ENCODE results near the gene LRRC56. TPM values are rescaled to one million over a fixed set of nuclear protein-coding genes. Genes with fewer than 3 reads are reported as not detected.
A peak's percentile ranks its signal among the peaks of the same experiment; 100 is the strongest.

Gene LRRC56
- total and polyA plus RNA-seq, 2 of the 13 experiments (the other 11 are each of a cell fraction or from before 2014, with no cell fraction given): 0.11 to 0.29 TPM

- TF ChIP-seq, protein P1, sequence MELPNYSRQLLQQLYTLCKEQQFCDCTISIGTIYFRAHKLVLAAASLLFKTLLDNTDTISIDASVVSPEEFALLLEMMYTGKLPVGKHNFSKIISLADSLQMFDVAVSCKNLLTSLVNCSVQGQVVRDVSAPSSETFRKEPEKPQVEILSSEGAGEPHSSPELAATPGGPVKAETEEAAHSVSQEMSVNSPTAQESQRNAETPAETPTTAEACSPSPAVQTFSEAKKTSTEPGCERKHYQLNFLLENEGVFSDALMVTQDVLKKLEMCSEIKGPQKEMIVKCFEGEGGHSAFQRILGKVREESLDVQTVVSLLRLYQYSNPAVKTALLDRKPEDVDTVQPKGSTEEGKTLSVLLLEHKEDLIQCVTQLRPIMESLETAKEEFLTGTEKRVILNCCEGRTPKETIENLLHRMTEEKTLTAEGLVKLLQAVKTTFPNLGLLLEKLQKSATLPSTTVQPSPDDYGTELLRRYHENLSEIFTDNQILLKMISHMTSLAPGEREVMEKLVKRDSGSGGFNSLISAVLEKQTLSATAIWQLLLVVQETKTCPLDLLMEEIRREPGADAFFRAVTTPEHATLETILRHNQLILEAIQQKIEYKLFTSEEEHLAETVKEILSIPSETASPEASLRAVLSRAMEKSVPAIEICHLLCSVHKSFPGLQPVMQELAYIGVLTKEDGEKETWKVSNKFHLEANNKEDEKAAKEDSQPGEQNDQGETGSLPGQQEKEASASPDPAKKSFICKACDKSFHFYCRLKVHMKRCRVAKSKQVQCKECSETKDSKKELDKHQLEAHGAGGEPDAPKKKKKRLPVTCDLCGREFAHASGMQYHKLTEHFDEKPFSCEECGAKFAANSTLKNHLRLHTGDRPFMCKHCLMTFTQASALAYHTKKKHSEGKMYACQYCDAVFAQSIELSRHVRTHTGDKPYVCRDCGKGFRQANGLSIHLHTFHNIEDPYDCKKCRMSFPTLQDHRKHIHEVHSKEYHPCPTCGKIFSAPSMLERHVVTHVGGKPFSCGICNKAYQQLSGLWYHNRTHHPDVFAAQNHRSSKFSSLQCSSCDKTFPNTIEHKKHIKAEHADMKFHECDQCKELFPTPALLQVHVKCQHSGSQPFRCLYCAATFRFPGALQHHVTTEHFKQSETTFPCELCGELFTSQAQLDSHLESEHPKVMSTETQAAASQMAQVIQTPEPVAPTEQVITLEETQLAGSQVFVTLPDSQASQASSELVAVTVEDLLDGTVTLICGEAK (IDR thresholded peaks at IDR 0.05): no peak
- TF ChIP-seq, protein P1 (CRISPR knock-in tag; IDR thresholded peaks at IDR 0.05): no peak
- TF ChIP-seq ZSCAN9 (CRISPR knock-in tag; IDR thresholded peaks at IDR 0.05; ENCODE audit: borderline replicate concordance) (no peak), ZNF253 (CRISPR knock-in tag; IDR thresholded peaks at IDR 0.05; ENCODE audit: borderline replicate concordance) (no peak), AFF4 (CRISPR knock-in tag; IDR thresholded peaks at IDR 0.05) (no peak), KMT2A (CRISPR knock-in tag; IDR thresholded peaks at IDR 0.05) (peak; percentile 36; the same call in 1 of the 2 replicates), CCDC6 (CRISPR knock-in tag; IDR thresholded peaks at IDR 0.05) (0 out of 2 replicates have a peak, but pooled peaks have one; percentile 53)
- TF ChIP-seq, protein P2, sequence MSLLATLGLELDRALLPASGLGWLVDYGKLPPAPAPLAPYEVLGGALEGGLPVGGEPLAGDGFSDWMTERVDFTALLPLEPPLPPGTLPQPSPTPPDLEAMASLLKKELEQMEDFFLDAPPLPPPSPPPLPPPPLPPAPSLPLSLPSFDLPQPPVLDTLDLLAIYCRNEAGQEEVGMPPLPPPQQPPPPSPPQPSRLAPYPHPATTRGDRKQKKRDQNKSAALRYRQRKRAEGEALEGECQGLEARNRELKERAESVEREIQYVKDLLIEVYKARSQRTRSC (CRISPR knock-in tag; IDR thresholded peaks at IDR 0.05; ENCODE audit: low read depth): no peak
- TF ChIP-seq, protein P3, sequence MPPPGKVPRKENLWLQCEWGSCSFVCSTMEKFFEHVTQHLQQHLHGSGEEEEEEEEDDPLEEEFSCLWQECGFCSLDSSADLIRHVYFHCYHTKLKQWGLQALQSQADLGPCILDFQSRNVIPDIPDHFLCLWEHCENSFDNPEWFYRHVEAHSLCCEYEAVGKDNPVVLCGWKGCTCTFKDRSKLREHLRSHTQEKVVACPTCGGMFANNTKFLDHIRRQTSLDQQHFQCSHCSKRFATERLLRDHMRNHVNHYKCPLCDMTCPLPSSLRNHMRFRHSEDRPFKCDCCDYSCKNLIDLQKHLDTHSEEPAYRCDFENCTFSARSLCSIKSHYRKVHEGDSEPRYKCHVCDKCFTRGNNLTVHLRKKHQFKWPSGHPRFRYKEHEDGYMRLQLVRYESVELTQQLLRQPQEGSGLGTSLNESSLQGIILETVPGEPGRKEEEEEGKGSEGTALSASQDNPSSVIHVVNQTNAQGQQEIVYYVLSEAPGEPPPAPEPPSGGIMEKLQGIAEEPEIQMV (CRISPR knock-in tag; IDR thresholded peaks at IDR 0.05; ENCODE audit: low read depth): no peak
Measured at GRCh38 chr11:535519-536454, 1.5 kb upstream of the LRRC56 start, which contains the start of gene HRAS (continued).
